ENCODE data around the gene C3orf20.

C3orf20 gene

DNA sequence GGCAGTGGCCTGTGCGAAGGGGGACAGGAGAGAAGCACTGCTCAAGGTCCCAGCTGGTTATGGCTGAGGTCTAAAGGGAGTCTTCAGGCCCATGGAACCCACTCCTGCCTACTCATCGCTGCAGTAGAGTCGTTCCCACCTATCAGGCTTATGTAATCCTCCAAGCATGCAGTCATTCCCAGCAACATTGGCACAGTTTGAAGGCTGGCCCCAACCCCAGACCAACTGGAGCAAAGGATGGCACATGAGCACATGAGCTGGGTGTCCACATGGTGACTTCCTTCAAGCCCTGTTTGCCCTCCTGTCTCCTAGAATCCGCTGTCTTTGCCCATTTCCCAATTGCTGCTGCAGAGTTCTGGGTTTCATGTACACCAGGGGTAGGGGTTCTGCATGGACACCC lies 83.4 kb downstream of the C3orf20 start:
- no peak for TF ChIP-seq MYC (IDR thresholded peaks at IDR 0.05; ENCODE audit: low read depth, low read length)
- TF ChIP-seq, protein P1, sequence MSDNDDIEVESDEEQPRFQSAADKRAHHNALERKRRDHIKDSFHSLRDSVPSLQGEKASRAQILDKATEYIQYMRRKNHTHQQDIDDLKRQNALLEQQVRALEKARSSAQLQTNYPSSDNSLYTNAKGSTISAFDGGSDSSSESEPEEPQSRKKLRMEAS (IDR thresholded peaks at IDR 0.05; ENCODE audit: low read depth, low read length), result no peak
- TF ChIP-seq CTCF (IDR thresholded peaks at IDR 0.05; ENCODE audit: low read depth, low read length), result no peak
- no peak for TF ChIP-seq POLR2A (IDR thresholded peaks at IDR 0.05; ENCODE audit: extremely low read depth, insufficient read length)
- no peak overlapping the region for H3K4me3 ChIP-seq (ENCODE audit: low read depth, low read length)
- DNase-seq (ENCODE audit: low read depth), result no peak

DNA sequence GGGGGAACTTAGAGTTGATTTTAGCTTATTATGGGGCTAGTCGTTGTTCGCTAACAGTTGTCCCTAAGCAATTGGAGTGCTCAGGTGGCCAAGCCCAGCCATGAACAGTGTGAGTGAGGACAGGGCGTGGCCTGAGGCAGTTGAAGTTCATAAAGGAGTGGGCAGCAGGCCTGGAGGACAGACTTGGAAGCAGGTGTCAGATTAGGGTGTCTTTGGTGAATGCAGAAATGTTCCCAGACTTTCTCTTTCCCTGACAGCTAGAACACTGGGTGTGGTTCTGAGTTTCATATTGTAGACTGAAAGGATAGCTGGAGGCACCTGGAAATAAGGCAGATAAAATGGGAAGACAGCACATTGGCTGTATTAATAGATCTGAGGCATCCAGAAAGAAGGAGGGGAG lies 84.0 kb downstream of the C3orf20 start:
- no peak for DNase-seq (ENCODE audit: low read depth)
- TF ChIP-seq POLR2A (IDR thresholded peaks at IDR 0.05; ENCODE audit: extremely low read depth, insufficient read length) (no peak), MYC (IDR thresholded peaks at IDR 0.05; ENCODE audit: low read depth, low read length) (no peak)
- H3K4me3 ChIP-seq (ENCODE audit: low read depth, low read length), result no peak overlapping the region

DNA sequence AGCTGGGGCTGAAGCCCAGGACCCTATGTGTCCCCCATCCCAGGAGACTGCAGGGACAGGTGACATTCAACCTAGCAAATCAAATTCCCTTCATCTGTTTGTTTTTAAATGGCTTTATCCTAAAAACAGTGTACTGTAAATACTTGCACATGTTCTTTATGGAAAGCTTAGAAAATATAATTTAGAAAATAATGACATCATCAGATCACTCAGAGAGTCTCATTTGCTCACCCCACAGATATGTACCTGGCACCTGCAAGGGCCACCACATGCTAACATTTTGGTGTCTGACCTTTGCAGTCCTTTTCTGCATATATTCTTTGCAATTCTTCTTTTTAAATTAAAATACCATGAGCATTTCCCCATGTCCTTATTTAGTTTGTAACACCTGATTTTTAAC lies 85.2 kb downstream of the C3orf20 start:
- TF ChIP-seq MYC (IDR thresholded peaks at IDR 0.05; ENCODE audit: low read depth, low read length) (no peak), POLR2A (IDR thresholded peaks at IDR 0.05; ENCODE audit: extremely low read depth, insufficient read length) (no peak), CTCF (IDR thresholded peaks at IDR 0.05; ENCODE audit: low read depth, low read length) (no peak)
- TF ChIP-seq, protein P1 (IDR thresholded peaks at IDR 0.05; ENCODE audit: low read depth, low read length), result no peak

DNA sequence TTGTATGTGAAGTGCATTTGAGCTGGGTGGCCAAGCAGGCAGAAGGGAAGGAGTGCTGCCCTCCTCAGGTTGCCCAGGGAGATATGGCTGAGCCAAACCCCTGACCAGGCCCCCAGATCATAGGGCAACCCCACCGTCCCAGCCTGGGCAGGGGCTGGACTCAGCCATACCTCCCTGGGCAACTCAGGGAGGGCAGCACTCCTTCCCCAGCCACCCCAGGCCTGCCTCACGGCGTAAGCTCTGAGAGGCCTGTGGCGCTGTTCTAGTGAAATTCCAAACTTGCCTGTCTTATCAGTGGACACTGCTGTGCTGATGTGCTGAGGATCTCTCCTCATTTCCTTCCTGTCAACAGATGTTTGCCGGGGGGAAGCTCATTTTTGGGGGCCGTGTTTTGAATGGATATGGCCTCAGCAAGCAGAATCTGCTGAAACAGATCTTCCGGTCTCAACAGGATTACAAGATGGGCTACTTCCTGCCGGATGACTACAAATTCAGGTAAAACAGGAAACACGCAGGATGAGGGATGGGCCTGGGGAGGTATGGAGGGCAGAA lies 86.3 kb downstream of the C3orf20 start:
- no peak overlapping the region for H3K4me3 ChIP-seq (ENCODE audit: low read depth, low read length)

More for the DNA sequence above, 85.2 kb downstream of the C3orf20 start:
- H3K4me3 ChIP-seq (ENCODE audit: low read depth, low read length), result no peak overlapping the region
- no peak for DNase-seq (ENCODE audit: low read depth)

DNA sequence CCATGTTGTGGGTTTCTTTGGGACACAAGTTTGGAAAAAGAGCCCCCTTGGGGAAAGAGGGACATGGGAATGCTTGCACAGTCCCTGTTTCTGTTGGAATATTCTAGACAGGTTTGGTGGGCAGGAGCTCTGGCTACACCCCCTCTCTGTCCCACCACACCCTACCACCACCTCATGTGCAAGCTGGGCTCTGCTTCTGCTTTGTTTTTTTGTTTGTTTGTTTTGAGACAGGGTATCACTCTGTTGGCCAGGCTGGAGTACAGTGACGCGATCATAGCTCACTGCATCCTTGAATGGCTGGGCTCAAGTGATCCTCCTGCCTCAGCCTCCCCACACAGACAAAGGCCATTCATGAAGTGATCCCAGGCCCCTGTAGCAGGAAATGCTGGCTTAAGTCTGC lies 86.9 kb downstream of the C3orf20 start:
- TF ChIP-seq POLR2A (IDR thresholded peaks at IDR 0.05; ENCODE audit: extremely low read depth, insufficient read length), result no peak
- TF ChIP-seq CTCF (IDR thresholded peaks at IDR 0.05; ENCODE audit: low read depth, low read length), result no peak
- no peak for TF ChIP-seq MYC (IDR thresholded peaks at IDR 0.05; ENCODE audit: low read depth, low read length)
- TF ChIP-seq, protein P1 (IDR thresholded peaks at IDR 0.05; ENCODE audit: low read depth, low read length), result no peak
- no peak overlapping the region for H3K4me3 ChIP-seq (ENCODE audit: low read depth, low read length)
- no peak for DNase-seq (ENCODE audit: low read depth)

More for the DNA sequence above, 86.3 kb downstream of the C3orf20 start:
- no peak for DNase-seq (ENCODE audit: low read depth)
- no peak for TF ChIP-seq POLR2A (IDR thresholded peaks at IDR 0.05; ENCODE audit: extremely low read depth, insufficient read length)
- TF ChIP-seq, protein P1 (IDR thresholded peaks at IDR 0.05; ENCODE audit: low read depth, low read length), result no peak
- TF ChIP-seq CTCF (IDR thresholded peaks at IDR 0.05; ENCODE audit: low read depth, low read length), result no peak
- TF ChIP-seq MYC (IDR thresholded peaks at IDR 0.05; ENCODE audit: low read depth, low read length), result no peak

DNA sequence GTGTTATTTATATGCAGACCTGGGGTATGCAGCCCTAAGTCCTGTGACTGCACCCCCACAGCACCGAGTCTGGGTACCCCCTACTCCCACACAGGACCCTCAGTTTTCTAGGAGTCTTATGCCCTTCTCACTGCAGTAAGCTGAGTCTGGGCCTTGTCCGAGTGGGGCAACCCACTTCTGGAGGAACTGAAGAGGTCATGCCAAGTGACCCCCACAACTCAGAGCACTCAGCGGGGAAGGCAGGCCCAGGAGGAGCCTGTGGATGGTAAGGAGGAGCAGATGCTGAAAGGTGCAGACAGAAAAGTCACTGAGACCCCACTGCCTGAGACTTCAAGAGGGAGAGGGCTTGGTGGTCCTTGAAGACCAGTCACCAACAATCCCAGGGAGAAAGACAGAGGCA lies 87.8 kb downstream of the C3orf20 start:
- TF ChIP-seq, protein P1 (IDR thresholded peaks at IDR 0.05; ENCODE audit: low read depth, low read length), result no peak
- TF ChIP-seq POLR2A (IDR thresholded peaks at IDR 0.05; ENCODE audit: extremely low read depth, insufficient read length) (no peak), CTCF (IDR thresholded peaks at IDR 0.05; ENCODE audit: low read depth, low read length) (no peak), MYC (IDR thresholded peaks at IDR 0.05; ENCODE audit: low read depth, low read length) (no peak)
- H3K4me3 ChIP-seq (ENCODE audit: low read depth, low read length), result no peak overlapping the region
- no peak for DNase-seq (ENCODE audit: low read depth)
